NCI-H2227 treated with DMSO at 0.1 percent for 48 hours (cell line): ENCODE results near the gene SORBS1.
A peak's percentile ranks its signal among the peaks of the same experiment; 100 is the strongest.

Experiments
- DNase-seq: peaks from one replicate; lab custom pipeline; 2025; lab: John Stamatoyannopoulos, UW

Gene SORBS1

GRCh38 chr10:95459446-95460045, 101.6 kb downstream of the SORBS1 start:
- DNase-seq = no peak

- no peak for DNase-seq
Observed at GRCh38 chr10:95458871-95459270, 102.3 kb downstream of the SORBS1 start.

GRCh38 chr10:95458014-95458413, 103.2 kb downstream of the SORBS1 start:
- no peak for DNase-seq

- no peak for DNase-seq
Observed at GRCh38 chr10:95457319-95457886, 103.8 kb downstream of the SORBS1 start.

GRCh38 chr10:95456516-95456915, 104.7 kb downstream of the SORBS1 start:
- no peak for DNase-seq

- DNase-seq = no peak
Observed at GRCh38 chr10:95454940-95455339, 106.2 kb downstream of the SORBS1 start.

GRCh38 chr10:95454356-95454755, 106.8 kb downstream of the SORBS1 start:
- no peak for DNase-seq

GRCh38 chr10:95451568-95452524, 109.3 kb downstream of the SORBS1 start:
- DNase-seq = no peak

GRCh38 chr10:95451150-95451549, 110.0 kb downstream of the SORBS1 start:
- no peak for DNase-seq

GRCh38 chr10:95450188-95450587, 111.0 kb downstream of the SORBS1 start:
- no peak for DNase-seq

- DNase-seq = no peak
Observed at GRCh38 chr10:95447685-95448084, 113.5 kb downstream of the SORBS1 start.

- peak; percentile 37 for DNase-seq
Observed at GRCh38 chr10:95445837-95446486, 115.2 kb downstream of the SORBS1 start.

- no peak for DNase-seq
Observed at GRCh38 chr10:95445223-95445836, 115.8 kb downstream of the SORBS1 start.

- no peak for DNase-seq
Observed at GRCh38 chr10:95444792-95445191, 116.4 kb downstream of the SORBS1 start.

GRCh38 chr10:95443636-95444035, 117.5 kb downstream of the SORBS1 start:
- DNase-seq = no peak

- no peak for DNase-seq
Observed at GRCh38 chr10:95442341-95442740, 118.8 kb downstream of the SORBS1 start.

GRCh38 chr10:95441547-95441923, 119.6 kb downstream of the SORBS1 start:
- DNase-seq = no peak

GRCh38 chr10:95440756-95441546, 120.2 kb downstream of the SORBS1 start:
- no peak for DNase-seq

GRCh38 chr10:95440038-95440725, 121.0 kb downstream of the SORBS1 start:
- DNase-seq = no peak

GRCh38 chr10:95438781-95439180, 122.4 kb downstream of the SORBS1 start:
- DNase-seq = no peak

- DNase-seq = no peak
Observed at GRCh38 chr10:95437669-95438068, 123.5 kb downstream of the SORBS1 start.
